IMR-90 (cell line): ENCODE results near the gene GATD1. TPM values are rescaled to one million over a fixed set of nuclear protein-coding genes. Genes with fewer than 3 reads are reported as not detected.

Source experiments
- ELK1 ChIP-seq: fragments of 150-350 bp; IDR thresholded peaks from 2 replicates; pipeline ENCODE4 v1.6.1; 2016; ENCODE audit warnings: low read depth, mild to moderate bottlenecking, low read length, moderate library complexity, borderline replicate concordance
- polyA plus RNA-seq, 3 experiments: library from polyadenylated mRNA; depleted of rRNA; stranded (reverse); fragments of >200 nt; gene quantifications; 2 replicates each; pipeline ENCODE4 v1.2.3, GENCODE V29; 2012; ENCODE audit warnings: low replicate concordance in 1 of 3
- total RNA-seq: library from RNA; depleted of rRNA; stranded (reverse); fragments of >200 nt; gene quantifications from 2 replicates; pipeline ENCODE4 v1.2.3, GENCODE V29; 2012

The GATD1 gene
- total and polyA plus RNA-seq, 2 of the 4 experiments (the other 2 are of a cell fraction) = 3.0 to 52.5 TPM

GRCh38 chr11:791658-792534, 14.6 kb upstream of the GATD1 start (continued):
- no peak for TF ChIP-seq ELK1
